GM18867 (cell line): ENCODE data around the gene ANKRD12.
"Not testable (repeated sequence)": the region's sequence is repeated elsewhere in the genome, so short reads cannot be mapped to it uniquely, and the experiment has no call there.

Experiments
- ATAC-seq: cut with Tn5 transposase; IDR thresholded peaks from one replicate; pipeline ENCODE4 v1.9.1; 2021; ENCODE audit warnings: mild to moderate bottlenecking, moderate library complexity; ENCODE audit not compliant: unreplicated experiment

Gene ANKRD12

DNA sequence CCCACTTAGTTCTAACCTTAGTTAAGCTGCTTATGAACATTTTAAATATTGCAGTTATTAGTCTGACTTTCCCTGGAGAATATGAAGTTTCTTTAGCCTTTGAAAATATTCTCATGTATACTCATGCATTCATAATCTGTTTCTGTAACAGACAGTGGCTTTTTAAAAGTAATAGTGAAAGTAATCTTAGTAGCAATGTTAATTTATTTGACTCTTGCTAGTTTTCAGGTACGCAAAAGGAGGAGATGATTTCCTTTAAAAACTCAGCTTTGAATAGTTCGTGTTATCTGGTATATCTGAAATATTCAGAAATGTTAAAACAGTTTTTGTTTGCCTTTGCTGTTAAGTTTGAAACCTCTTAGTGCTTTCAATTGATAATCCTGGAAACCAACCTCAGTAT, 3.8 kb downstream of the ANKRD12 start:
- no peak for ATAC-seq

DNA sequence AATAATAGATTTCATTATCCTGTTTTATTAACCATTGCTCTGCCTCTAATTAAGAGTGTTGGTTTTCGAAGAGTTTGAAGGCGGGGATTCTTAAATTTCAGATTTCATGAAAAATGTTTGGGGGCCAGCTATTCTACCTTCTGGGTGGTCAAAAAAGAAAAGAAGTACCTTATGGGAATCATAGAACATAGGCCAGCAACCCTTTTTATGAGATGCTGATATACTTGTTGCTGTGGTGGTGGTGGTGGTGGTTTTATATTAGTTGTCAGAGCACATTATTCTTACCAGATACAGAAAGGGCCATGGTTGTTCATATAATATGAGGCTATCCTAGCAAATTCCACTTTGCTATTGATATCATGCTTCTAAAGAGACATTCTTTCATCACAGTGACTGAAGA, 4.4 kb downstream of the ANKRD12 start:
- no peak for ATAC-seq

DNA sequence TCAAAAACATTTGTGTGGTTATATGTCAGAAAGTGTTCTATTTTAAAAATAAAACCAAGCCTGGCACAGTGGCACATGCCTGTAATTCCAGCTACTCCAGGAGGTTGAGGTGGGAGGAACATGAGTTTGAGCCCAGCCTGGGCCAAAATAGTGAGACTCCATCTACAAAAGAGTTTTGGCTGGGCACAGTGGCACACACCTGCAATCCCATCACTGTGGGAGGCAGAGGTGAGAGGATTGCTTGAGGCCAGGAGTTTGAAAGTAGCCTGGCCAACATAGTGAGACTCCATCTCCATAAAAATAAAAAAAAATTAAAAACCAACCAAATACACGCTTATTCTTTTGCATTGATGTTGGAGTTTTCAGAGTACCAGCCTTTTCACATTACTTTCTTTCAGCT, 9.6 kb downstream of the ANKRD12 start:
- no peak for ATAC-seq

GRCh38 chr18:9147440-9148202, 11.0 kb downstream of the ANKRD12 start:
- ATAC-seq, result peak; percentile 54

DNA sequence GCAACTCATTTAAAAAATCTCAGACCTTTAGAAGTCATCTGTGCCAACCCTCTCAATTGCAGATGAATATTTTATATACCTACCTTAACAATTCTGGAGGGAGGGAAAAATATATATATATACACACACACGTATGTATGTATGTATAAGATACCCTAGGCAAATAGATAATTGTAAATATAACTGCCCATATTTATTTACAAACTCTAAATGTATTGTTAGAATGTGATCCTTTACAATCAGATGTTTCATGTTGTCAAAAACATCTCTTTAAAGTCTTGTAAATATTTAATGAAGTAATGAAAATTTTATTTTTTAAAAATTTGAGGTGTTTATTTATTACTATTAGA, 11.6 kb downstream of the ANKRD12 start:
- no peak for ATAC-seq

GRCh38 chr18:9150121-9150520, 13.5 kb downstream of the ANKRD12 start:
- ATAC-seq, result no peak

GRCh38 chr18:9153256-9153655, 16.7 kb downstream of the ANKRD12 start:
- ATAC-seq, result no peak

- no peak for ATAC-seq
These were observed 20.1 kb downstream of the ANKRD12 start for GRCh38 chr18:9156604-9157249.

DNA sequence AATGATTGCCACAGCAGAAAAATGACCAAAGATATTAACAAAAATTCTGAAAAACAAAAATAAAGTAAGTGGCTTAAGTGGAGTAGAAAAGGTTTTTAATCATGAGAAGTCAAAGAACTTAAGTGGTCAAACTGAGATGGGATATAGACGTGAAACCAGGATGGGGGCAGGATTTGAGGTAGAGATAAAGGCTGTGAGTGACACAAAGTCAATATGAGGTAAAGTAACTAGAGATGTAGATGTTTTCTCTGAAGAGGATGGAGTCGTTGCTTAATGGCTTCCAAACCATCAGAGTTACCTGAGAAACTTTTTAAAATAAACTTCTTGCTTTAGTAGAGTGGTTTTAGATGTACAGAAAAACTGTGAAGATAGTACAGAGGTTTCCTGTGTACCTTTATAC, 21.2 kb downstream of the ANKRD12 start:
- ATAC-seq, result no peak

- no peak for ATAC-seq
These were observed 23.4 kb downstream of the ANKRD12 start for GRCh38 chr18:9160014-9160413.

GRCh38 chr18:9162663-9163062, 26.1 kb downstream of the ANKRD12 start:
- not testable (repeated sequence) for ATAC-seq

GRCh38 chr18:9164149-9164548, 27.6 kb downstream of the ANKRD12 start:
- ATAC-seq, result not testable (repeated sequence)

GRCh38 chr18:9165883-9166282, 29.3 kb downstream of the ANKRD12 start:
- ATAC-seq, result not testable (repeated sequence)

GRCh38 chr18:9169515-9169914, 32.9 kb downstream of the ANKRD12 start:
- not testable (repeated sequence) for ATAC-seq

GRCh38 chr18:9171919-9172318, 35.3 kb downstream of the ANKRD12 start:
- not testable (repeated sequence) for ATAC-seq

- ATAC-seq, result no peak
These were observed 36.0 kb downstream of the ANKRD12 start for GRCh38 chr18:9172506-9173127.

DNA sequence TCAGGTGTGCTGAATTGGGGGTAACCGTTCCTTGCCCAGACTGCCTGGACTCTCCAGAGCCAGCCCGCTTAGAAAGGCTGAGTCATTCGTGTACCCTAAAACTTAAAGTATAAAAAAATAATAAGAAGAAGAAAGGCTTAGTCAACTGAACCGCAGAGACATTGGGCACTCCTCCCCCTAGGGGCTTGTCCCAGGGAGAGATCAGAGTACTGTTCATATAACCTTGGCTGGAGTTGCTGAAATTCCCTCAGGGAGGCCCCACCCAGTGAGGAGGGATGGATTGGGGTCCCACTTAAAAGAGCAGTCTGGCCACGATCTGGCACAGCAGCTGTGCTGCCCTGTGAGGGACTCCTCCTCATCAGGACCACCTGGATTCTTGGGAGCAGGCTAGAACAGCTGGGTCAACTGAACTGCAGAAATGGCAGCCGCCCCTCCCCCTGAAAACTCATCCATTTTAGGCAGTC, 37.2 kb downstream of the ANKRD12 start:
- ATAC-seq, result peak; percentile 66

- no peak for ATAC-seq
These were observed 37.7 kb downstream of the ANKRD12 start for GRCh38 chr18:9174302-9174701.

- no peak for ATAC-seq
These were observed 38.5 kb downstream of the ANKRD12 start for GRCh38 chr18:9175115-9175514.

DNA sequence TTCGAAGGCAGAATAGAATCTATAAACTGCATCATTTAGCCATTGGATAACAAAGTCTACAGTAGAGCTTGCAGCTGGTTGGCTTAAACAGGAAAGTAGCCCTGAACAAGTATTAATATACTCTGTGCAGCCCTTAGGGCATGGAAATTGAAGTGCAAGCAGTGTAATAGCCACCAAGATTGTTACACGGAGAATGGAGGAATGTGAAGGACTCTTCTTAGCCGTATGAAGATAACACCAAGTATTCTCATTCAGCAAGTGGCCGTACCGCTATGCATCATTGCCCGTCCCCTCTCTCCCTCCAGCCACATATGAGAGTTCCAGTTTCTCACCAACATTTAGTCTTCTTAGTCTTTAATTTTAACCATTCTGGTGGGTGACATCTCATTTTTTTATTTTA, 40.5 kb downstream of the ANKRD12 start:
- ATAC-seq, result no peak

GRCh38 chr18:9177466-9177865, 40.9 kb downstream of the ANKRD12 start:
- ATAC-seq, result no peak

DNA sequence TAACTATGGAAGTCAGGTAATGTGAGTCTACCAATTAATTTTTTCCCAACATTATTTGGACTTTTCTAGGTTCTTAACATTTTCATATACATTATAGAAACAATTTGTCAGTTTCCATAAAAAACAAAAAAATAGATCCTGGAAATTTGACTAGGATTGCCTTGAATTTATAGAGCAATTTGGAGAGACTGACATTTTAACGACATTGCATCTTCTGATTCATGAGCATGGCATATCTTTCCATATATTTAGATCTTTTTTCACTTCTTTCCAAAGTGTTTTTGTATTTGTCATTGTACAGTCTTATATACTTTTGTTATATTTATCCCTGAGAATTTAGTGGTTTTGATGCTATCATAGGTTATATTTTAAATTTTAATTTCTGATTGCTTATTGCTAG, 42.0 kb downstream of the ANKRD12 start:
- ATAC-seq, result no peak
